ENCODE measurements around the gene ITGB1BP1.
"Not testable (repeated sequence)": the region's sequence is repeated elsewhere in the genome, so short reads cannot be mapped to it uniquely, and the experiment has no call there.

ITGB1BP1 gene

GRCh38 chr2:9400268-9401058, 22.9 kb downstream of the ITGB1BP1 start:
- Histone ChIP-seq H3K27ac (peak overlapping the region in 4 of 11 experiments; percentile 23 to 50 (median 38); a peak in 6 of 22 replicates), H3K4me3 (no peak overlapping the region), H3K4me1 (peaks cover 0 to 29% (median 26%) of the 10 kb centered on the region in 10 experiments; a peak in 15 of 20 replicates), H3K9me3 (replicated peaks in 1 of 11) (no peaks in the 10 kb centered on the region), H3K9ac (0 out of 22 replicates have a peak overlapping the region, but pooled peaks of 2 of the 11 experiments have one; percentile 1 to 27), H3K36me3 (peaks cover 59 to 89% (median 73%) of the 10 kb centered on the region in 11 experiments), H4K20me1 (peaks cover 0 to 31% (median 0%) of the 10 kb centered on the region in 11 experiments; a peak in 5 of 22 replicates), H3K4me2 (peak overlapping the region in 7 of 11 experiments; percentile 13 to 57 (median 42); a peak in 9 of 22 replicates), H3K27me3 (no peaks in the 10 kb centered on the region)
- TF ChIP-seq Cebpa-rat (IDR thresholded peaks at IDR 0.05), result no peak

DNA sequence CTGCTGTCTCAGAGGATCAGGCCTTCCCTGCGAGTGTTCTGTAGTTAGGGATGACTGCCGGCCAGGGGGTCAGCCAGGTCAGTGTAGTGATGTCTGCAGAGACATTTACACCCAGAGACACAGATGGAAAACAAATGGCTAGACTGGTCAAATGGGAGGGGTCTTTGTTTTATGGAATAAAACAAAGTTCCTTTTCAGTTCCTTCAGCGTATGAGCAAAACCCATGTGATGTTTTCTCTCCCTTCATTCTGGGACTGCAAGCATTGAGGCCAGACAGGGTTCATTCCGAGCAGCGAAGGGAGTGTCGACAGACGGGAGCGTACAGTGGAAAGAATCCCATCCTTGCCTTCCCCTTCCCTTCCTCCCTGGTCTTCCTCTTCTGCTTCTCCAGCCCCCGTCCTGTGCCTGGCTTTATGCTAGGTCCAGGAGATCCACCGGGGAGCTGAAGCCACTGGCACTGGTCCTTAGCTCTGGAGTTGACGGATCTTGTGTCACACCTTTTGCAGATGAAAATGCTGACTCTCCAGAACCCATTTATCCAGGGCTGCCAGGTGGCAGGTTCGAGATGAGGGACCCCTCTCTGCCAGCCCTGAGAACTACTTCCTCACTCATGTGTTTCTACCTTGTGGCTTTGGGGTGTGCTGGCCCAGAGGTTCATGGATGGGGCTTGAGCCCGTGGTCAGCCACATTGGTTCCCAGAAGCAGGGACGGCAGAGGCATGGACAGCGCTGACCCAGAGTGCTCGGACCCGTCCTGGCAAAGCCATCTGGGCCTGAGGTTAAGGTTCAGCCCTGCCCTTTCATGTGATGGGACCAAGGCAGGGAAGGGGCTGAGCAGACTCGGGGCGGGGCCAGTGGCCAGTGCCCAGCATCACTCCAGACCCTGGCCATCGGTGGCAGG, 24.2 kb downstream of the ITGB1BP1 start:
- H3K27ac ChIP-seq, result peak overlapping the region in 7 of 11 experiments; percentile 15 to 65 (median 42); a peak in 11 of 22 replicates
- H3K9ac ChIP-seq, result peak overlapping the region in 3 of 11 experiments; percentile 31 to 60 (median 39); a peak in 4 of 22 replicates
- peaks cover 0 to 31% (median 26%) of the 10 kb centered on the region in 10 experiments; a peak in 15 of 20 replicates for H3K4me1 ChIP-seq
- no peaks in the 10 kb centered on the region for H3K9me3 ChIP-seq (replicated peaks in 1 of 11)
- peak overlapping the region in 8 of 11 experiments; percentile 6 to 72 (median 54); a peak in 16 of 22 replicates for H3K4me2 ChIP-seq
- H3K4me3 ChIP-seq, result no peak overlapping the region
- peaks cover 56 to 89% (median 72%) of the 10 kb centered on the region in 11 experiments for H3K36me3 ChIP-seq
- TF ChIP-seq Cebpa-rat (IDR thresholded peaks at IDR 0.05), result no peak
- H3K27me3 ChIP-seq, result no peaks in the 10 kb centered on the region
- peaks cover 0 to 31% (median 0%) of the 10 kb centered on the region in 11 experiments; a peak in 4 of 22 replicates for H4K20me1 ChIP-seq

- Histone ChIP-seq H3K27ac (0 out of 22 replicates have a peak overlapping the region, but pooled peaks of 1 of the 11 experiments have one; percentile 65), H3K36me3 (peaks cover 54 to 89% (median 72%) of the 10 kb centered on the region in 11 experiments)
Measured at GRCh38 chr2:9398251-9398650, 25.1 kb downstream of the ITGB1BP1 start.

GRCh38 chr2:9397201-9397600, 26.1 kb downstream of the ITGB1BP1 start:
- Histone ChIP-seq H4K20me1 (peaks cover 0 to 31% (median 0%) of the 10 kb centered on the region in 11 experiments; a peak in 5 of 22 replicates), H3K9ac (no peak overlapping the region), H3K4me2 (no peak overlapping the region), H3K36me3 (peaks cover 43 to 89% (median 65%) of the 10 kb centered on the region in 11 experiments), H3K27me3 (no peaks in the 10 kb centered on the region), H3K27ac (no peak overlapping the region), H3K4me3 (no peak overlapping the region), H3K4me1 (peaks cover 0 to 50% (median 42%) of the 10 kb centered on the region in 10 experiments; a peak in 17 of 20 replicates), H3K9me3 (replicated peaks in 1 of 11) (no peaks in the 10 kb centered on the region)
- no peak for TF ChIP-seq Cebpa-rat (IDR thresholded peaks at IDR 0.05)

More at GRCh38 chr2:9398251-9398650, 25.1 kb downstream of the ITGB1BP1 start:
- not testable (repeated sequence) for H3K9ac ChIP-seq; H3K4me2 ChIP-seq; H3K27me3 ChIP-seq; H3K4me3 ChIP-seq; H3K9me3 ChIP-seq (replicated peaks in 1 of 11)
- Histone ChIP-seq H4K20me1 (peaks cover 0 to 31% (median 0%) of the 10 kb centered on the region in 11 experiments; a peak in 4 of 22 replicates), H3K4me1 (peaks cover 0 to 39% (median 32%) of the 10 kb centered on the region in 10 experiments; a peak in 16 of 20 replicates)

DNA sequence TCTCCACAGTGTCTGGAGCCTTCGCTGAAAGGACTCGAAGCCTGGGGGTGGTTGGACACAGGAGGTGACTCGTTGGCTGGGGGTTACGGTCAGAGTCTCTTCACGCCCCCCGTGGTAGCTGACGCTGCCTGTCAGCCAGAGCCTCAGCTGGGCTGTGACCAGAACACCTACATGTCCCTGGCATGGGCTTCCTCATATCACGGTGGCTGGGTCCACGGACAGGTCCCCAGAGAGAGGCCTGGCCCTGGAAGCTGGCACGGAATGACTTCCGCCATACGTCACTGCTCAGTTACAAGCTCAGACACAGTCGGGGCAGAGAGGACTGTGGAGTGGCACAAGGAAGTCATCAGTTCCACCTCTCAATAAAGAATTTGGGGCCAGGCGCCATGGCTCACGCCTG, 28.5 kb downstream of the ITGB1BP1 start:
- Histone ChIP-seq H3K9me3 (replicated peaks in 1 of 11) (no peaks in the 10 kb centered on the region), H3K27me3 (no peaks in the 10 kb centered on the region), H3K9ac (no peak overlapping the region), H3K4me1 (peaks cover 0 to 57% (median 51%) of the 10 kb centered on the region in 10 experiments; a peak in 18 of 20 replicates), H3K4me2 (no peak overlapping the region), H3K27ac (no peak overlapping the region), H3K4me3 (no peak overlapping the region), H4K20me1 (peaks cover 0 to 15% (median 0%) of the 10 kb centered on the region in 11 experiments; a peak in 4 of 22 replicates), H3K36me3 (peaks cover 42 to 95% (median 69%) of the 10 kb centered on the region in 11 experiments)
- no peak for TF ChIP-seq Cebpa-rat (IDR thresholded peaks at IDR 0.05)

DNA sequence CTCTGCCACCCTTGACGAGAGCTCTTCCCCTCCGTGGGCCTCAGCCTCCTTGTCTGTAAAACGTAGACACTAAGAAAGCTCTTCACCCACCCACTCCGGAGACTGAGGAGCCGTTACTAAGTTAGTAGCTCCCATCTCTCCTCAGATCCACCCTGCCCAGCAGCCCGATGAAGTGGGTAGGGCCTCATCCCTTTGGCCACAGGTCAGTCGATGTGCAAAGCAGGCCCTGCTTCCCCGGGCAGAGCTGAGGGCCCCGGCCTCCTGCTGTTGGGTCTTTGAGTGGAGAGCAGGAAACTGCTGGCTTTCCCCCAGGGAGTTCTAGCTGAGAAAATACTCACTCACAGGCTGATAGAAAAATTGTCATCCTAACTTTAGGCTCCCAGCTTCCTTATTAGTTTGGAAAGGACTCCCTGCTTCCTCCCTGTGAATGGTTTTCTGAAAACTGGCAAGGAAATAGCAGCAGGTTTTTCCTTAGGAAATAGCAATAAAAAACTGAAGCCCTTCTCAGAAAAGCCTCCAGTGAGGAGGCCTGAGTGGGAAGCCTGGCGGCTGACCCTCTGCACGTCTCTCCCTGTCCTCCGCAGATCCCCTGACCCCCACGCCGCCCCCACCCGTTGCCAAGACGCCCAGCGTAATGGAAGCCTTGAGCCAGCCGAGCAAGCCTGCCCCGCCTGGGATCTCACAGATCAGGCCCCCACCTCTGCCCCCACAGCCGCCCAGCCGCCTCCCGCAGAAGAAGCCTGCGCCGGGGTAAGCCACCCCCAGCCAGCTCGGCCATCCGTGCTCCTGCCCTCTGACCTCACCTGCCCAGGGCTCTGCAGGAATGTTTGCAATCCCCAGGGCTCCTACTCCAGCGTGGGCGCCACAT, 30.2 kb downstream of the ITGB1BP1 start:
- peak overlapping the region in 10 of 11 experiments; percentile 13 to 86 (median 75); a peak in 19 of 22 replicates for H3K4me2 ChIP-seq
- H3K4me3 ChIP-seq, result no peak overlapping the region
- no peaks in the 10 kb centered on the region for H3K27me3 ChIP-seq
- H3K9ac ChIP-seq, result peak overlapping the region; percentile 23 to 76 (median 67); a peak in 19 of 22 replicates
- peak overlapping the region in 10 of 11 experiments; percentile 32 to 83 (median 68); a peak in 19 of 22 replicates for H3K27ac ChIP-seq
- H3K36me3 ChIP-seq, result peaks cover 57 to 97% (median 80%) of the 10 kb centered on the region in 11 experiments
- no peaks in the 10 kb centered on the region for H3K9me3 ChIP-seq (replicated peaks in 1 of 11)
- H4K20me1 ChIP-seq, result peaks cover 0 to 13% (median 0%) of the 10 kb centered on the region in 11 experiments; a peak in 4 of 22 replicates
- no peak for TF ChIP-seq Cebpa-rat (IDR thresholded peaks at IDR 0.05)
- H3K4me1 ChIP-seq, result peaks cover 0 to 45% (median 40%) of the 10 kb centered on the region in 10 experiments; a peak in 18 of 20 replicates

GRCh38 chr2:9391961-9392720, 31.2 kb downstream of the ITGB1BP1 start:
- TF ChIP-seq Cebpa-rat (IDR thresholded peaks at IDR 0.05), result no peak
- peak overlapping the region in 9 of 11 experiments; percentile 39 to 83 (median 72); a peak in 18 of 22 replicates for H3K27ac ChIP-seq
- peak overlapping the region in 10 of 11 experiments; percentile 41 to 76 (median 67); a peak in 18 of 22 replicates for H3K9ac ChIP-seq
- no peaks in the 10 kb centered on the region for H3K9me3 ChIP-seq (replicated peaks in 1 of 11)
- no peak overlapping the region for H3K4me3 ChIP-seq
- H3K27me3 ChIP-seq, result no peaks in the 10 kb centered on the region
- H3K4me1 ChIP-seq, result peaks cover 0 to 45% (median 40%) of the 10 kb centered on the region in 10 experiments; a peak in 18 of 20 replicates
- peak overlapping the region in 10 of 11 experiments; percentile 13 to 86 (median 75); a peak in 19 of 22 replicates for H3K4me2 ChIP-seq
- peaks cover 0 to 13% (median 0%) of the 10 kb centered on the region in 11 experiments; a peak in 3 of 22 replicates for H4K20me1 ChIP-seq
- H3K36me3 ChIP-seq, result peaks cover 61 to 100% (median 84%) of the 10 kb centered on the region in 11 experiments

All from BLaER1 treated with 17β-estradiol and CSF1 and Interleukin-3, amounts not matched to agents 10 nM and 100 nM (cell line).